Measurements from ENCODE around the gene APPBP2.
A peak's percentile ranks its signal among the peaks of the same experiment; 100 is the strongest.

DNA sequence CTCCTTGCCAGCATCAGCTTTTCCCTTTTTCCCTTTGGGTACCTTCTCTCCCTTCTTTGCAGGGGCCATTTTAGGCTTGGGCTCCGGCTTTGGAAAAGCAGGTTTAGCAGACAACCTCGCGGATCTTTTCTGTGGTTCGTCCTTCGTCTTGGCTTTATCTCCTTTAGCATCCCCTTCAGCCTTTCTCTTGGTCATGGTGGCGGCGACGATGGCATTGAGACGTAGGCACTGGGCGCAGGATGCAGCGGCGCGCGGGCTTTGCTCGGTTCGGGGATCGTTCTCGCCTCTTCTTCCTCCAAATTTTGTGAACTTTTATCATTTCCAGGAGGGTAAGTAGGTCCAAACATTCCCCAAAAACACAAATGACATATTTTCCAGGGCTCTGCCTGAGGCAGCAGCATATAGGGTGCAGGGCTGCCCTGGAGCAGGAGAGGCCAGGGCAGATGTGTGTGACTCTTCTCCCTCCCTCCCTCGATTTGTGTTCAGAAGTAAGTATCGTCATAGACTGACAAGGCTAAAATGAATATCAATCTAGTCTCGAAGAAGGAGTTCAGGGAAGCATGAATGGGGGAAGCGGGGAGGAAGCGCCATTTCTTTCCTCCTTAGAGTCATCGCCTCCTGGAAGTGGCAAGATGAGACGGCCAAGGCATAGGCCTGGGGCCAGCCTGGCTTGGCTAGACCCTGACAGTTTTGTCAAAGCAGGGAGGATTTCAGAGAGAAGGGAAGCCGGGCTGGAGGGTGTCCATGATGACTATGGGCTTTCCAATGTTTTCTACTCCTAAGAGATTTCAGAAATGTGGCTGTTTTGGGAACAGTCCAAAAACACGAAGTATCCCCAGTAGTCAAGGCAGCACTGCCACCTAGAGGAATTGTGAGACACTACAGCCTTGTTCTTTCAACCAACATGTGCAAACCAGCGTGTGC is 90.5 kb downstream of the APPBP2 start:
- TF ChIP-seq, protein P1, sequence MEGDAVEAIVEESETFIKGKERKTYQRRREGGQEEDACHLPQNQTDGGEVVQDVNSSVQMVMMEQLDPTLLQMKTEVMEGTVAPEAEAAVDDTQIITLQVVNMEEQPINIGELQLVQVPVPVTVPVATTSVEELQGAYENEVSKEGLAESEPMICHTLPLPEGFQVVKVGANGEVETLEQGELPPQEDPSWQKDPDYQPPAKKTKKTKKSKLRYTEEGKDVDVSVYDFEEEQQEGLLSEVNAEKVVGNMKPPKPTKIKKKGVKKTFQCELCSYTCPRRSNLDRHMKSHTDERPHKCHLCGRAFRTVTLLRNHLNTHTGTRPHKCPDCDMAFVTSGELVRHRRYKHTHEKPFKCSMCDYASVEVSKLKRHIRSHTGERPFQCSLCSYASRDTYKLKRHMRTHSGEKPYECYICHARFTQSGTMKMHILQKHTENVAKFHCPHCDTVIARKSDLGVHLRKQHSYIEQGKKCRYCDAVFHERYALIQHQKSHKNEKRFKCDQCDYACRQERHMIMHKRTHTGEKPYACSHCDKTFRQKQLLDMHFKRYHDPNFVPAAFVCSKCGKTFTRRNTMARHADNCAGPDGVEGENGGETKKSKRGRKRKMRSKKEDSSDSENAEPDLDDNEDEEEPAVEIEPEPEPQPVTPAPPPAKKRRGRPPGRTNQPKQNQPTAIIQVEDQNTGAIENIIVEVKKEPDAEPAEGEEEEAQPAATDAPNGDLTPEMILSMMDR (IDR thresholded peaks at IDR 0.05), result peak; percentile 90
- TF ChIP-seq ZFX (IDR thresholded peaks at IDR 0.05; ENCODE audit: borderline replicate concordance), result no peak

All from 22Rv1 (cell line).